HG02678 (cell line): ENCODE data around the gene ARPC1B.
A peak's percentile ranks its signal among the peaks of the same experiment; 100 is the strongest.
"Not testable (repeated sequence)": the region's sequence is repeated elsewhere in the genome, so short reads cannot be mapped to it uniquely, and the experiment has no call there.

Experiments used
- ATAC-seq: cut with Tn5 transposase; IDR thresholded peaks from one replicate; pipeline ENCODE4 v1.9.1; 2021; ENCODE audit warnings: mild to moderate bottlenecking, moderate library complexity; ENCODE audit not compliant: unreplicated experiment

Gene ARPC1B

GRCh38 chr7:99374111-99375064, at the start of gene ARPC1B:
TSS of gene ARPC1B (plus strand) at chr7:99374730. CDS start at chr7:99385715, 10,985 bp downstream.
- peak; percentile 63 for ATAC-seq

- ATAC-seq = no peak
Observed at GRCh38 chr7:99325001-99325493, 49.5 kb upstream of the ARPC1B start.

DNA sequence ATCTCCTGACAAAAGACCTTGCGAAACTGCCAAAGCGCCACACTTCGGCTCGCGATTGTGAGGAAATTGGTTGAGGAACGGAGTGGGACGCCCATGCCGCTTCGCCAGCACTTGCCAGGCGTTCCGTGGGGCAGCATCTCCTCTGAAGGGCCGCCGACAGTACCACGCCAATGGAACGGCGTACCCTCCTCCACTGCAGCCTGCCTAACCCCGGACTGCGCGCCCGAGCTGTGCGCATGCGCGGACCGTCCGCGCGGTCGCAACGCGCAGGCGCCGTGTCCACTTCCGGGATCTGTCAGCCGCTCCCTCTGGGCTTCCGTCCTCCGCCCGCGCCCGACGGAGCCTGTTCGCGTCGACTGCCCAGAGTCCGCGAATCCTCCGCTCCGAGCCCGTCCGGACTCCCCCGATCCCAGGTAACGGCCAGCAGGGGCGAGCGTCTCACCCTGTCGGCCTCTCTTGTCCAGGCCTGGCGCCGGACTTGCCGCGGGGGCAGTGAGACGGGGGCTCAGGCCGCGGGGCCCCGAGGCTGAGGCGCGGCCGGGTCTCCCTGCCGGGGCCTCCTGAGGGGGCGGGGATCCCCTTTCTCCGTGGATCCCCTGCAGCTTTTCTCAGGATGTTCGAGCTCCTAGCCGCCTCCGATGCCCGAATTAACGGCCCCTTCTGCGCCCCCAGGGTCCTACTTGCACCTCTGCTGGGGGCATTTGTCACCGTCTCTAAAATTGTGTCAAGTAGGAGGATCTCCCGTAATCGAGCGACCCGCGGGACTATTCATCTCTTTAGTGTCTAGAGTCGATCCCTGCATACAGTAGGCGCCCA, 48.7 kb upstream of the ARPC1B start, which contains the start of gene ARPC1A:
Gene ARPC1A, plus strand, starts transcription at position 307 of the 816 bp plus-strand sequence. CDS start 7,456 bp downstream, outside the sequence.
- peak; percentile 90 for ATAC-seq

DNA sequence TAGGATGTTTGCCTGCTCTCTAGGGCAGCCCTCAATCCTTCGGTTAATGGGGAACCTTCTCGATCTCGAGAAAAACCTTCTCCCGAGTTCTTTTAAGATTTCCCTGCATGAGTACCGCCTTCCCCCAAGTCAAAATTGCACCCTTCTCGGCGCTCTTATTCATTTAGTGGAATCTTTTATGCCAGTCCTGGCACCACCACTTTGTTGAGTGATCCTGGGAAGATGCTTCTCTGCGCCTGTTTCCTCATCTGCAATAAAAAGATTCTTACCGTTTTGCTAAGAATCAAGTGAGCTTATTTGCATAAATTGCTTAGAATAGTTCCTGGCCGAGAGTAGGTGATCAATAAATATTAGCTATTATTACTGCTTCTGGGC, 48.1 kb upstream of the ARPC1B start:
- no peak for ATAC-seq

DNA sequence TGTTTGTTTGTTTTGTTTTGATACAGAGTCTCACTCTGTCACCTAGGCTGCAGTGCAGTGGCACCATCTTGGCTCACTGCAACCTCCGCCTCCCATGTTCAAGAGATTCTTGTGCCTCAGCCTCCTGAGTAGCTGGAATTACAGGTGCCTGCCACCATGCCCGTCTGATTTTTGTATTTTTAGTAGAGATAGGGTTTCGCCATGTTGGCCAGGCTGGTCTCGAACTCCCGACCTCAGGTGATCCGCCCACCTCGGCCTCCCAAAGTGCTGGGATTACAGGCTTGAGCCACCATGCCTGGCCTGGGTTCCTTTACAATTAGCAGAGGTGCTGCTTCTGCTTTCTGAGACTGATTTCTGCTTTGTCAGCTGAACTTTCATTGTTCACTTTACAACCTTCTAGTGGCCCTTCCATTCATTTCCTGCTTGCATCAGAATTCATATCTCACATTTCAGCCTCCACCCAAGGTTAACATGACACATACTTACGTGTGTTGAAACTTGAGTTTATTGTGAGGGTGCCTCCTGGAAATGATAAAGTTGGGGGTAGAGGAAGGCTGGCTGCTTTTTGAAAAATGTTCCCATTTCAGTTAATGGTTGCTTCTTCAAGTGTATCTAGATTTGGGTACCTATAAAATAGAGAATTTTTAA, 44.1 kb upstream of the ARPC1B start:
- ATAC-seq = not testable (repeated sequence)

DNA sequence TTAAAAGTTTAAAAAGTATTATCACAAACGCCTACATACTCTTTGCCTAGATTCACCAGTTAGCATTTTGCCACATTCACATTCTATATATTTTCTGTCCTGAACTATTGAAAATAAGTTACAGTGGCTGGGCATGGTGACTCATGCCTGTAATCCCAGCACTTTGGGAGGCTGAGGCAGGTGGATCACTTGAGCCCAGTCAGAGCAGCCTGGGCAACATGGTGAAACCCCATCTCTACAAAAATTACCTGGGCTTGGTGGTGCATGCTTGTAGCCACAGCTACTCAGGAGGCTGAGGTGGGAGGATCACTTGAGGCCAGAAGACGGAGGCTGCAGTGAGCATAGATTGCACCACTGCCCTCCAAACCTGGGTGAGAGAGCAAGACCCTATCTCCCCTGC, 43.5 kb upstream of the ARPC1B start:
- no peak for ATAC-seq

GRCh38 chr7:99339595-99339994, 34.9 kb upstream of the ARPC1B start:
- ATAC-seq = no peak

DNA sequence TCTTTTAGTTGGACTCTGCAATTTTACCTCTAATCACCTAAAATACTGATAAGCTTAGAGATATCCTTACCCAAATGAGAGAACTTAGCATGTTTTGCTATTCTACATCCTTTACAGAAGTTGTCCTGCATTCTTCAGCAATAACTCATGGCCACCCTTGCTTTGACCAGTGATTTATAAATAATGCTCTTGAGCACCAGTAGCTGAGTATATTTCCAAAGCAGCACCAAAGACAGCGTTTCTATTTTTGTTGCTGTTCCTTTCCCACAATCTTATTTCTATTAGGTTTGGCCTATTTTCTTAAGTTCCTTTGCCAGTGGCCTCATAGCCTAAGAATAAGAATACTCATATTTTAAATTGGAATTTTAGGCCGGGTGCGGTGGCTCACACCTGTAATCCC, 33.9 kb upstream of the ARPC1B start:
- no peak for ATAC-seq

DNA sequence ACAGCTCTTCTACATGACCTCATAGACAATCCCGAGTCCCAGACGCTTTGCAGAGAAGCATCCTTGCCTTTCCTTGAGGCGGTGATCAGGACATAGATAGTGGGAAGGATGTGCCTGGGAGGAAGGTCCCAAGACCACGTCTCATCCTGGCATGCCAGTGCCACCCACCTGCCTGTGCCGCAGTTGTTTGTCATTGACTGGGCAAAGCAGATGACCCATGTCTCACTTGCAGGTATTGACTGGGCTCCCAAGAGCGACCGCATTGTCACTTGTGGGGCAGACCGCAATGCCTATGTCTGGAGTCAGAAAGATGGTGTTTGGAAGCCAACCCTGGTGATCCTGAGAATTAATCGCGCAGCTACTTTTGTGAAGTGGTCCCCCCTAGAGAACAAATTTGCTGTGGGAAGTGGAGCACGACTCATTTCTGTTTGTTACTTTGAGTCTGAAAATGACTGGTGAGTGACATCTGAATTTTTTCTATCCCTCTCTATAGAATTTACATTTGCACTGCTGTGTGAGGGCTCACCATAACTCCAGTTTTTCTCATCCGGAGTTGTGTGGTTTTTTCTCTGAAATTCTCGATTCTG, 30.4 kb upstream of the ARPC1B start:
- no peak for ATAC-seq

GRCh38 chr7:99350641-99351040, 23.9 kb upstream of the ARPC1B start:
- ATAC-seq = not testable (repeated sequence)

- no peak for ATAC-seq
Observed at GRCh38 chr7:99352247-99352646, 22.3 kb upstream of the ARPC1B start.

DNA sequence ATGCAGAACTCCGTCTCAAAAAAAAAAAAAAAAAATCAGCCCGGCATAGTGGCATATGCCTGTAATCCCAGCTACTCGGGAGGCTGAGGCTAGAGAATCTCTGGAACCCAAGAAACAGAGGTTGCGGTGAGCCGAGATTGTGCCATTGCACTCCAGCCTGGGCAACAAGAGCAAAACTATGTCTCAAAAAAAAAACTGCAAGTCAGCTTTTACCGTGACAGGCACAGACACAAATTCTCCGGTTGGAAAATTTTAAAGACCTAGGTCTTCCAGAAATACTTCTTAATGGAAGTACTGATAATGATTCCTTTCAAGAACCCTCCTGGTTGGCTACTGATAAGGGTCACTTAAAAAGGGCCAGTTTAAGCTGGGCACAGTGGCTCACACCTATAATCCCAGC, 19.4 kb upstream of the ARPC1B start:
- no peak for ATAC-seq

DNA sequence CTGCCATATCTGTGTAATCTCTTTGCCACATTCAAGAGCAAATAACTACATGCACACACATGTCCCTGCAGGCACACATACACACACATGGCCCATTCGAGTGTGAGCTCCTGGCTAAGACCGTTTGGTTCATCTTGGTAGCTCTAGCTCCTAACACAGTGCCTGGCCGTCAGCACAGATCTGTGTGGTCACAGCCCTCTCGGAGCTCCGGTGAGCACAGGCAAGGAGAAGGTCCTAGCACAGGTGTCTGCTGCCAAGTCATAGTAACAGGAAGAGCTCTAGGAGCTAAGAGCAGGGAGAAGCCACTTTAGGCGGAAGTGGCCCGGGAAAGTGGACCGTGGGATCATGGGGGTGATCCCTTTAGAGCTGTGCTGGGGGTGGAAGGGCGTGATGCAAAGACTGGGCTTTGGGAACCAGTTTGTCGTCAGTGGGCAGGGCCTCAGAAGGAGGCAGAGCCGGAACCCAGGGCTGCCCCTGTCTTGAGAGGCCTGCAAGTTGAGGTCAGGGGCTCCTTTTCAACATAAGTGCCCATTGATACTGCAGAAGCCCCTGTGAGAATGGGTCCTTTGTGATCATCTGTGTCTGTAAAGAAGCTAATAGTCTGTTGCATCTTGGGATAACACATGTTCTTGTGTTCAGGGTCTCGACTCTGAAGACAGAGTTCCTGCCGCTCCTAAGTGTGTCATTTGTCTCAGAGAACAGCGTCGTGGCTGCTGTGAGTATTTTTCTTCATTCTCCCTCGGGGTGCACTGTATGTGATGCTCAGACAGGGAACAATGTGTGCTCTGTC, 16.6 kb upstream of the ARPC1B start:
- no peak for ATAC-seq

DNA sequence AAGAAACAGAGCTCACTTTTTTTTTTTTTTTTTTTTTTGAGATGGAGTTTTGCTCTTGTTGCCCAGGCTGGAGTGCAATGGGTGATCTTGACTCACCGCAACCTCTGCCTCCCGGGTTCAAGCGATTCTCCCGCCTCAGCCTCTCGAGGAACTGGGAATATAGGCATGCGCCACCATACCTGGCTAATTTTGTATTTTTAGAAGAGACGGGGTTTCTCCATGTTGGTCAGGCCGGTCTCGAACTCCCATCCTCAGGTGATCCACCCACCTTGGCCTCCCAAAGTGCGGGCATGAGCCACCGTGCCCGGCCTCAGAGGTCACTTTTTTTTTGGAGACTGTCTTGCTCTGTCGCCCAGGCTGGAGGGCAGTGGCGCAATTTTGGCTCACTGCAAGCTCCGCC, 16.0 kb upstream of the ARPC1B start:
- not testable (repeated sequence) for ATAC-seq

DNA sequence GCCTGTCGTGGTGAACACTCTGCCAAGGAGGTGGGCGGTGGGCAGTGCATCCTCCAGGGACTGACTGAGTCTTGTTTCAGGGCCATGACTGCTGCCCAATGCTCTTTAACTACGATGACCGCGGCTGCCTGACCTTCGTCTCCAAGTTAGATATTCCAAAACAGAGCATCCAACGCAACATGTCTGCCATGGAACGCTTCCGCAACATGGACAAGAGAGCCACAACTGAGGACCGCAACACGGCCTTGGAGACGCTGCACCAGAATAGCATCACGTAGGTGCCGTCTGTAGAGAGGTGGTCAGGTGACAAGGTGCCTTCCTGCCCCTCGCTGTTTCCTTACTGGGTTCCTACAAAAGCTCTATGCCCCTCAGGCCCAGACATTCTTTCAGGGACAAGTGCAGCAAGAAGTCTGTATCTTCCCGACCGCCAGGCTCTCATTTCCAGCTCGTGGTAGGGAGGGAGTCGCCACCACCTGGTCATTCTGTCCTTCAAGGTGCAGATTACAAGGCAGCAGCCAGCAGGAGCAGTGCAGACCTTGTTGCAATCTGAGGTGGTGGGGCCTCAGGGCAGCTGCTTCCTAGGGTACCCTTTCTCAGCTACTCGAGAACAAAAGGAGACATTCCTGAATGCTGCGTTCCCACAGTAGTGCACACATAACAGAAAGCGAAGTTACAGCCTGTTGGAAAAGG, 14.9 kb upstream of the ARPC1B start:
- no peak for ATAC-seq

- ATAC-seq = no peak
Observed at GRCh38 chr7:99362801-99363200, 11.7 kb upstream of the ARPC1B start.

DNA sequence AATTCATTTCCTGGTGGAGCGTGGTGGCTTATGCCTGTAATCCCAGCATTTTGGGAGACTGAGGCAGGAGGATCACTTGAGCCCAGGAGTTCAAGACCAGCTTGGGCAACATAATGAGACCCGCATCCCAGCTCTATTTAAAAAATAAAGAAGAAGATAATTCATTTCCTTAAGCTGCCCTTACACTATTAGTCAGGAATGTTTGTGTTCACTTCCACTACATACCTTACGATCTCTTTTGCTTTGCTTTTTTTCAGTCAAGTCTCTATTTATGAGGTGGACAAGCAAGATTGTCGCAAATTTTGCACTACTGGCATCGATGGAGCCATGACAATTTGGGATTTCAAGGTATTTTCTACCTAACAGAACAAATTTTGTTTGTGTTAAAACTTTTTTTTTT, 11.2 kb upstream of the ARPC1B start:
- no peak for ATAC-seq

DNA sequence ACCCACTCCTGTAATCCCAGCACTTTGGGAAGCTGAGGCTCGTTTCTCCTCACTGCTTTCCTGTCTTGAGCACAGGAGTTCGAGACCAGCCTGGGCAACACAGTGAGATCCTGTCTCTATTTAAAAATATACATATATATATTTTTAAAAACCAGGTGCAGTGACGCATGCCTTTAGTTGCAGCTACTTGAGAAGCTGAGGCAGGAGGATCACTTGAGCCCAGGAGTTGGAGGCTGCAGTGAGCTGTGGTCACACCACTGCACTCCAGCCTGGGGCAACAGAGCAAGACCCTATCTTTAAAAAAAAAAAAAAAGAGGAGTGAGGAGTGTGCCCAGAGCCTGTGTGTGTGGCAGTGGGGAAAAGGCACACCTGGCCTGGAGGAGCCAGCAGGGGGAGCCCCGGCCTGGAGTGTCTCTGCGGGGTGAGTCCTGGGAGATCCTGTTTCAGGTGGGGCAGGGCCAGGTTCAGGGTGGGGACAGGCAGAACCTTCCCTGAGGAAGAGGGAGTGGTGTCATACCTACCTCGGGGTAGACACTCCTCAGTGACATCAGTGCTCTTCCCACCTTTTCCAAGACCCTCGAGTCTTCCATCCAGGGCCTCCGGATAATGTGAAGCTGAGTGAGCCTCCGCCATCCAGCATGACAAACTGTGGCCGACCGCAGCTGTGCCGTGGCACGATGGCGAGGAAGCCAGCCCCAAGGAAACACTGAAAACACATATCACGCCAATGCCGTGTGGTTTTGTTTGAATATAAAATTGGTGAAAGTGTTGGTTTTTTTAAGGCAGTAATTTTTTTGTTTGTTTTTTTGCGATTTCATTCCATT, 9.0 kb upstream of the ARPC1B start:
- no peak for ATAC-seq
